ENCODE measurements around the gene OR4N2. TPM values are rescaled to one million over a fixed set of nuclear protein-coding genes. Genes with fewer than 3 reads are reported as not detected.
"Not testable (repeated sequence)": the region's sequence is repeated elsewhere in the genome, so short reads cannot be mapped to it uniquely, and the experiment has no call there.

The OR4N2 gene
- total and polyA plus RNA-seq, 2 donors from 2014 or later = not detected

- FAIRE-seq (no peak), DNase-seq (no peak)
Observed at GRCh38 chr14:19799880-19800279, 3.7 kb upstream of the OR4N2 start.

DNA sequence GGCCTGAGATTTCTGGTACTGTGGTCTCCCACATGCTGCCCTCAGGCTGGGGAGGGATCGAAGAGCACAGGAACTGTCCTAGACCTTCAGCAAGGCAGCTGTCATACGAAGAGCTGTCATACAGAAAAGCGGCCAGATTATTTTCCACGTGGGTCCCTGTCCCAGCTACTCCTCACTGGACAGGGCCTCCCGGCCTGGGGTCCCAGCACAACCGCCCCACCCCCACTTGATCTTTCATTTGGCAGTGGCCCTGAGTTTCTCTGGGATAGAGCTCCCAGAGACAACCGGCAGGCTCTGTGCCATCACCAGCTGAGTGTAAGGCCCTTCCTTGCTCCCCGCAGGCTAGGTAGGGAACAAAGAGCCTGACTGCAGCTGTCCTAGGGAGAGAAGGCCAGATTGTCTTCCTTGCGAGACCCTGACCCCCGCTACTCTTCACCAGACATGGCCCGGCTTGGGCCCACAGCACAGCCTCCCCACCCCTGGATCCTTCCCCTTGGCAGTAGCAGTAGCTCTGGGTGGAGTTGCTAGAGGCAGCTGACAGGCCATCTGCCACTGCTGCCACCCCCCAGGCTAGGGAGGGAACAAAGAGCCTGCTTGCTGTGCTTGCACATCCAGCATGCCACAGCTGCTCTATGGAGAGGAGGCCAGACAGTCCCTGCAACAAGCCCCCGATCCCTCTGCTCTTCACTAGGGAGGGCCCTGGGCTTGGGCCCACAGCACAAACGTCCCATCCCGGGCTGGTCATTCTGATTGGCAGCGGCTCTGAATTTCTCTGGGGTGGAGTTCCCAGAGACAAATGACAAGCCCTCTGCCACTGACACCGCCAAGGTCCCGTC is 3.1 kb upstream of the OR4N2 start:
- TF ChIP-seq, protein P1, sequence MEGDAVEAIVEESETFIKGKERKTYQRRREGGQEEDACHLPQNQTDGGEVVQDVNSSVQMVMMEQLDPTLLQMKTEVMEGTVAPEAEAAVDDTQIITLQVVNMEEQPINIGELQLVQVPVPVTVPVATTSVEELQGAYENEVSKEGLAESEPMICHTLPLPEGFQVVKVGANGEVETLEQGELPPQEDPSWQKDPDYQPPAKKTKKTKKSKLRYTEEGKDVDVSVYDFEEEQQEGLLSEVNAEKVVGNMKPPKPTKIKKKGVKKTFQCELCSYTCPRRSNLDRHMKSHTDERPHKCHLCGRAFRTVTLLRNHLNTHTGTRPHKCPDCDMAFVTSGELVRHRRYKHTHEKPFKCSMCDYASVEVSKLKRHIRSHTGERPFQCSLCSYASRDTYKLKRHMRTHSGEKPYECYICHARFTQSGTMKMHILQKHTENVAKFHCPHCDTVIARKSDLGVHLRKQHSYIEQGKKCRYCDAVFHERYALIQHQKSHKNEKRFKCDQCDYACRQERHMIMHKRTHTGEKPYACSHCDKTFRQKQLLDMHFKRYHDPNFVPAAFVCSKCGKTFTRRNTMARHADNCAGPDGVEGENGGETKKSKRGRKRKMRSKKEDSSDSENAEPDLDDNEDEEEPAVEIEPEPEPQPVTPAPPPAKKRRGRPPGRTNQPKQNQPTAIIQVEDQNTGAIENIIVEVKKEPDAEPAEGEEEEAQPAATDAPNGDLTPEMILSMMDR (IDR thresholded peaks at IDR 0.05; ENCODE audit: borderline replicate concordance, extremely low read depth, insufficient read depth) = no peak
- Histone ChIP-seq H3K27ac (ENCODE audit: low read depth in 2 of 2, low read length in 2 of 2) (no peak overlapping the region), H3K9ac (ENCODE audit: low read length in 3 of 3) (no peak overlapping the region), H3K4me1 (ENCODE audit: control insufficient read depth in 2 of 3, insufficient read depth in 2 of 3, low read depth in 1 of 3, low read length in 3 of 3) (no peaks in the 10 kb centered on the region), H3K4me3 (ENCODE audit: low read length in 3 of 3) (no peak overlapping the region), H3K36me3 (ENCODE audit: control insufficient read depth in 2 of 3, insufficient read depth in 3 of 3, low read length in 3 of 3) (no peaks in the 10 kb centered on the region), H3K27me3 (ENCODE audit: control insufficient read depth, insufficient read depth, low read length) (no peaks in the 10 kb centered on the region), H3K9me3 (ENCODE audit: control insufficient read depth in 2 of 3, insufficient read depth in 1 of 3, low read length in 3 of 3) (peaks cover 0 to 3% (median 0%) of the 10 kb centered on the region in 3 donors)
- intact Hi-C loops (cut with DNase I) = no loop called here
- no peak for FAIRE-seq
- DNase-seq = no peak

More at GRCh38 chr14:19799880-19800279, 3.7 kb upstream of the OR4N2 start:
- intact Hi-C loops (cut with DNase I) = no loop called here
- Histone ChIP-seq H3K4me1 (ENCODE audit: control insufficient read depth in 2 of 3, insufficient read depth in 2 of 3, low read depth in 1 of 3, low read length in 3 of 3) (no peaks in the 10 kb centered on the region), H3K9me3 (ENCODE audit: control insufficient read depth in 2 of 3, insufficient read depth in 1 of 3, low read length in 3 of 3) (peaks cover 0 to 2% (median 0%) of the 10 kb centered on the region in 3 donors), H3K4me3 (ENCODE audit: low read length in 3 of 3) (no peak overlapping the region), H3K9ac (ENCODE audit: low read length in 3 of 3) (no peak overlapping the region), H3K27me3 (ENCODE audit: control insufficient read depth, insufficient read depth, low read length) (no peaks in the 10 kb centered on the region), H3K27ac (ENCODE audit: low read depth in 2 of 2, low read length in 2 of 2) (no peak overlapping the region), H3K36me3 (ENCODE audit: control insufficient read depth in 2 of 3, insufficient read depth in 3 of 3, low read length in 3 of 3) (no peaks in the 10 kb centered on the region)
- TF ChIP-seq, protein P1 (IDR thresholded peaks at IDR 0.05; ENCODE audit: borderline replicate concordance, extremely low read depth, insufficient read depth) = no peak

DNA sequence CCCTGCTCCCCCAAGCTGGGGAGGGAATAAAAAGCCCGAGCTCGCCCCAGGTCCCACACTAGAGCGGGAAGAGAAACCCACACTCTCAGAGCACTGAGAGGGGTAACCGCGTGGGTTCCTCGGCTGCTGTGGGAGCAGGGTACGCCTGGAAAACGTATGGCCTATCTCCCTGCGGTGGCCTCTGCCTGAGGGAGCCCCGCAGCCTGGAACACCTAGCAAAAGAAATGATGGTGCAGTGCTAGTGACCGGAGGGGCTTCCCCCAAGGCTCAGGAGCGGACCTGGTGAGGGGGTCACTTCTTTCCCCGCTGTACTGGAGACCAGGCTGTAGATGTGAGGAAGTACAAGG is 2.5 kb upstream of the OR4N2 start:
- DNase-seq (no peak), FAIRE-seq (no peak)
- TF ChIP-seq, protein P1 (IDR thresholded peaks at IDR 0.05; ENCODE audit: borderline replicate concordance, extremely low read depth, insufficient read depth) = no peak
- Histone ChIP-seq H3K36me3 (ENCODE audit: control insufficient read depth in 2 of 3, insufficient read depth in 3 of 3, low read length in 3 of 3) (no peaks in the 10 kb centered on the region), H3K9me3 (ENCODE audit: control insufficient read depth in 2 of 3, insufficient read depth in 1 of 3, low read length in 3 of 3) (peaks cover 0 to 3% (median 0%) of the 10 kb centered on the region in 3 donors), H3K9ac (ENCODE audit: low read length in 3 of 3) (no peak overlapping the region), H3K4me1 (ENCODE audit: control insufficient read depth in 2 of 3, insufficient read depth in 2 of 3, low read depth in 1 of 3, low read length in 3 of 3) (no peaks in the 10 kb centered on the region), H3K27ac (ENCODE audit: low read depth in 2 of 2, low read length in 2 of 2) (no peak overlapping the region), H3K4me3 (ENCODE audit: low read length in 3 of 3) (no peak overlapping the region), H3K27me3 (ENCODE audit: control insufficient read depth, insufficient read depth, low read length) (no peaks in the 10 kb centered on the region)
- intact Hi-C loops (cut with DNase I) = no loop called here

DNA sequence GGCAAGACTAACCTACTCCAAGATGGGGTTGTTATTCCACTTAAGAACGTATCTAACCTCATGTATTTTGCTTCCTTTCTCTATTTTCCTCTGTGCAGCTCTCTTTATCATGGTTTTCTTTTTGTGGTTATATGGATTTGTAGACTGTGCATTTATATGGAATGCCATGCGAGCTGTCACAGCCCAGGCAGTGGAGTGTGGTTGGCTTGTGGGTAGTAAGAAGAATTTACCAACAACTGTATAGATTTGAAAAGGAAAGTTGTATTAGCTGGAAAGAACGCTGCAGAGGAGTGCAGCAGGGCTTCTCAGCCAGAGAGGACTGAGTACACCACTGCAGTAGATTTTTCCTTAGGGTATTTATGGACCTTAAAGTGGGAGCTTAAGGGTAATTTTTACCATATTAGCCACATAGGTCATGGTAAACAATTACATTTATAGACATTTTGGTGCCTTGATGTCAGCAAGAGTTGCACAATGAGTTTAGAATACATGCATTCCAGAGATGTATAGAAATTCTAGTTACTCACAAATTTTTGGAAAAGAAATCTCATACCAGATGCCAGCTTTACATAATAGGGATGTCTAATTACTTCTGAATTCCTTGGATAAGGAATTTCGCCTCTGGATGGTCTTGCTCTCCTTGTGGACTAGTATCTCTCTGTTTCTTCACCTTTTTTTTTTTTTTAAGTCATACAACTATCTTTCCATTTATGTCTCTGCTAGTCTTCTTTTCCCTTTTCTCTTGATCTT is 9.8 kb downstream of the OR4N2 start:
- H3K4me3 ChIP-seq (ENCODE audit: low read length in 3 of 3); intact Hi-C loops (cut with DNase I); H3K27ac ChIP-seq (ENCODE audit: low read depth in 2 of 2, low read length in 2 of 2); H3K4me1 ChIP-seq (ENCODE audit: control insufficient read depth in 2 of 3, insufficient read depth in 2 of 3, low read depth in 1 of 3, low read length in 3 of 3); H3K27me3 ChIP-seq (ENCODE audit: control insufficient read depth, insufficient read depth, low read length); H3K9ac ChIP-seq (ENCODE audit: low read length in 3 of 3); H3K36me3 ChIP-seq (ENCODE audit: control insufficient read depth in 2 of 3, insufficient read depth in 3 of 3, low read length in 3 of 3); H3K9me3 ChIP-seq (ENCODE audit: control insufficient read depth in 2 of 3, insufficient read depth in 1 of 3, low read length in 3 of 3); FAIRE-seq; DNase-seq: not testable (repeated sequence)

GRCh38 chr14:19819879-19820278 is 16.3 kb downstream of the OR4N2 start:
- H3K36me3 ChIP-seq (ENCODE audit: control insufficient read depth in 2 of 3, insufficient read depth in 3 of 3, low read length in 3 of 3); intact Hi-C loops (cut with DNase I); H3K27me3 ChIP-seq (ENCODE audit: control insufficient read depth, insufficient read depth, low read length); H3K9ac ChIP-seq (ENCODE audit: low read length in 3 of 3); H3K4me3 ChIP-seq (ENCODE audit: low read length in 3 of 3); FAIRE-seq; H3K9me3 ChIP-seq (ENCODE audit: control insufficient read depth in 2 of 3, insufficient read depth in 1 of 3, low read length in 3 of 3); H3K27ac ChIP-seq (ENCODE audit: low read depth in 2 of 2, low read length in 2 of 2); H3K4me1 ChIP-seq (ENCODE audit: control insufficient read depth in 2 of 3, insufficient read depth in 2 of 3, low read depth in 1 of 3, low read length in 3 of 3); DNase-seq: not testable (repeated sequence)

DNA sequence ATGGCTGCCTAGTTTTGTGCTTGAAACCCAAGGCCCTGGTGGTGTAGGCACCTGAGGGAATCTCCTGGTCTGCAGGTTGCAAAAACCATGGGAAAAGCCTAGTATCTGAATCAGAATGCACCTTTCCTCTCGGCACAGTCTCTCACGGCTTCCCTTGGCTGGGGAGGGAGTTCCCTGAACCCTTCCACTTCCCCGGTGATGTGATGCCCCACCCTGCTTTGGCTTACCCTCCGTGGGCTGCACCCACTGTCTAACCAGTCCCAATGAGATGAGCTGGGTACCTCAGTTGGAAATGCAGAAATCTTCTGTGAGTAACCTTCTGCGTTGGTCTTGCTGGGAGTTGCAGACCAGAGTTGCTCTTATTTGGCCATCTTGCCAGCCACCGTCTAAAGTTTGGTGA is 17.4 kb downstream of the OR4N2 start:
- H3K9me3 ChIP-seq (ENCODE audit: control insufficient read depth in 2 of 3, insufficient read depth in 1 of 3, low read length in 3 of 3); H3K27me3 ChIP-seq (ENCODE audit: control insufficient read depth, insufficient read depth, low read length); H3K4me3 ChIP-seq (ENCODE audit: low read length in 3 of 3); H3K4me1 ChIP-seq (ENCODE audit: control insufficient read depth in 2 of 3, insufficient read depth in 2 of 3, low read depth in 1 of 3, low read length in 3 of 3); FAIRE-seq; H3K27ac ChIP-seq (ENCODE audit: low read depth in 2 of 2, low read length in 2 of 2); intact Hi-C loops (cut with DNase I); DNase-seq; H3K9ac ChIP-seq (ENCODE audit: low read length in 3 of 3); H3K36me3 ChIP-seq (ENCODE audit: control insufficient read depth in 2 of 3, insufficient read depth in 3 of 3, low read length in 3 of 3): not testable (repeated sequence)
